AG04450 (cell line): ENCODE data around the gene G0S2. TPM values are rescaled to one million over a fixed set of nuclear protein-coding genes. Genes with fewer than 3 reads are reported as not detected.

Experiments used
- CTCF ChIA-PET: fragments of 300-600, 350-600 bp; formaldehyde crosslinking; extraction: SDS; loops from one replicate; lab custom pipeline; 2022; ENCODE audit warnings: antibody characterized with exemption, inconsistent platforms; lab: Charles Lee
- POLR2A ChIA-PET: fragments of 350-600 bp; formaldehyde crosslinking; extraction: SDS; loops from one replicate; lab custom pipeline; 2021; ENCODE audit warnings: antibody characterized with exemption, inconsistent platforms; lab: Yijun Ruan, JAX
- DNase-seq: peaks from one replicate; pipeline ENCODE4 v3.0.0-alpha.2; 2011; ENCODE audit warnings: low read depth, low spot score
- H3K27ac ChIP-seq: one replicate; pipeline ENCODE4 v1.5.1; 2012; ENCODE audit warnings: low read depth, low read length, control low read depth
- H3K27me3 ChIP-seq: one replicate; pipeline ENCODE4 v1.6.0; 2012; ENCODE audit warnings: low read length; ENCODE audit not compliant: control insufficient read depth, insufficient read depth
- H3K4me3 ChIP-seq: 2 replicates; pipeline ENCODE4 v1.5.1; 2011; ENCODE audit warnings: mild to moderate bottlenecking, low read depth, low read length, control low read depth
- H3K9me3 ChIP-seq: 2 replicates; pipeline ENCODE4 v1.5.1; 2012; ENCODE audit warnings: low read length; ENCODE audit not compliant: control insufficient read depth, insufficient read depth
- CTCF ChIP-seq: IDR thresholded peaks from 2 replicates; pipeline ENCODE4 v1.5.1; 2011; ENCODE audit warnings: low read depth, low read length, control low read depth, inconsistent platforms
- polyA plus RNA-seq: library from polyadenylated mRNA; depleted of rRNA; stranded (reverse); fragments of >200 nt; gene quantifications from 2 replicates; pipeline ENCODE4 v1.2.3, GENCODE V29; 2011

G0S2 gene
- polyA plus RNA-seq, 1 experiment: 3.5 TPM

- H3K27ac ChIP-seq: no peak overlapping the region
- peaks cover 4% of the 10 kb centered on the region for H3K27me3 ChIP-seq
- CTCF ChIA-PET: interaction anchor here (0.6 to 2.0 kb wide), 10 partner anchors 9 to 670 kb away, joined by 3 to 13 read pairs (median 5); no protein-coding TSS in a partner anchor
- H3K4me3 ChIP-seq: no peak overlapping the region
- POLR2A ChIA-PET: interaction anchor here (1.0 kb wide), 2 partner anchors 10 to 39 kb away, joined by 3 read pairs; no protein-coding TSS in a partner anchor
- H3K9me3 ChIP-seq: no peaks in the 10 kb centered on the region
- DNase-seq: no peak
- TF ChIP-seq CTCF: no peak
These were observed 28.8 kb downstream of the G0S2 start for GRCh38 chr1:209703834-209704504.

- peaks cover 4% of the 10 kb centered on the region for H3K27me3 ChIP-seq
- ChIA-PET CTCF (interaction anchor here (0.5 to 2.0 kb wide), 9 partner anchors 10 to 1430 kb away, joined by 3 to 13 read pairs (median 5); no protein-coding TSS in a partner anchor), POLR2A (interaction anchor here (0.7 to 1.0 kb wide), 3 partner anchors 10 to 80 kb away, joined by 3 read pairs; no protein-coding TSS in a partner anchor)
- DNase-seq: peak; percentile 86
- no peak within 1 kb of the TSS for H3K4me3 ChIP-seq
- H3K9me3 ChIP-seq: no peaks in the 10 kb centered on the region
- no peak for TF ChIP-seq CTCF
- H3K27ac ChIP-seq: no peak within 1 kb of the TSS
These were observed 29.4 kb downstream of the G0S2 start, which contains the start of gene HSD11B1 for GRCh38 chr1:209704584-209704983. Gene HSD11B1 (plus strand): TSS chr1:209704846. CDS start chr1:209704943, 97 bp downstream.

DNA sequence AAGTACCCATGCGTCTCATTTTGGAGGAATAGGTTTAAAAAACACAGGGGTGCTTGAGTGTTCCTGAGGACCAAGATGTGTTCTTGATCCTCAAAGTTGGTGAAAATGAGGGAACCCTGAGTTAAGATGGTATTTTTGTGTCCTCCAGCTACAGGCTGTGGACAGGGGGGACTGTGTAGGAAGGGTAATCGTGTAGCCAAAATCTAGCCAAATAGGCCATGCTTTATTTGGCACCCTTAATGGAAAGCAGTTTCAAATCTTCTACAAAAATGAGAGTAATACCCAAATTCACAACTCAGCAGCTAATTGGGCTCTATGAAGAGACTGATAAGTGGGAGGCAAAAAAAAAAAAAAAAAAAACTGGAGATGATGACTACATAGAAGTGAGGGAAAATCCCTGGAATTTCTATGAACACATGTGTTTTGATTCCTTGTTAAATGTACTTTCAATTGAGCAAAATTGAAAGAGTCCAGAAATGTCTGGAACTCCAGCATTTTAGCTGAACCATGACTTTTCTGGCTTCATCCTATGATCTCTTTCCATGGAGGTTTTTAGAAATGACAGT lies 29.9 kb downstream of the G0S2 start:
- POLR2A ChIA-PET: interaction anchor here (0.7 to 1.0 kb wide), 3 partner anchors 9 to 80 kb away, joined by 3 read pairs; no protein-coding TSS in a partner anchor
- Histone ChIP-seq H3K9me3 (no peaks in the 10 kb centered on the region), H3K4me3 (no peak overlapping the region), H3K27ac (no peak overlapping the region), H3K27me3 (peaks cover 4% of the 10 kb centered on the region)
- TF ChIP-seq CTCF: no peak
- CTCF ChIA-PET: interaction anchor here (0.5 to 2.0 kb wide), 6 partner anchors 10 to 1429 kb away, joined by 3 to 13 read pairs (median 6); no protein-coding TSS in a partner anchor
- no peak for DNase-seq

- no peak for TF ChIP-seq CTCF
- ChIA-PET POLR2A (no interaction called here), CTCF (interaction anchor here (0.6 to 1.0 kb wide), 2 partner anchors 117 to 352 kb away, joined by 3 to 4 read pairs; no protein-coding TSS in a partner anchor)
- Histone ChIP-seq H3K9me3 (no peaks in the 10 kb centered on the region), H3K27me3 (peaks cover 3% of the 10 kb centered on the region), H3K27ac (no peak overlapping the region), H3K4me3 (no peak overlapping the region)
- no peak for DNase-seq
These were observed 31.4 kb downstream of the G0S2 start for GRCh38 chr1:209706622-209707021.
